GM12873 (cell line): ENCODE results near the gene KLHL28.

Source experiments
- CTCF ChIP-seq: IDR thresholded peaks from 2 replicates; pipeline ENCODE4 v1.5.1; 2012; ENCODE audit warnings: low read depth, mild to moderate bottlenecking, moderate library complexity, low read length, control low read depth; ENCODE audit not compliant: insufficient read depth; ENCODE audit errors: missing control alignments

The KLHL28 gene

GRCh38 chr14:44886860-44887595, 74.7 kb downstream of the KLHL28 start:
- no peak for TF ChIP-seq CTCF

GRCh38 chr14:44880791-44881190, 81.0 kb downstream of the KLHL28 start:
- no peak for TF ChIP-seq CTCF
